ENCODE data around the gene SUMO2. TPM values are rescaled to one million over a fixed set of nuclear protein-coding genes. Genes with fewer than 3 reads are reported as not detected.
"Not testable (repeated sequence)": the region's sequence is repeated elsewhere in the genome, so short reads cannot be mapped to it uniquely, and the experiment has no call there.

The SUMO2 gene
- polyA plus RNA-seq: 100 to 1,000 TPM in 1 of 3 donors, 10 to 100 TPM in 2; 31.2 to 122 (median 53.5) TPM

GRCh38 chr17:75182569-75183436 is at the start of gene SUMO2:
Gene SUMO2 (minus strand): TSS chr17:75182959. CDS start chr17:75182834, 125 bp downstream.
- WGBS, 3 donors: 1% methylated on average over 62 to 91 of the region's 92 CpGs
- peak within 1 kb of the TSS; percentile 99 for H3K27ac ChIP-seq (ENCODE audit: low read depth, low read length)

- 92 to 94% (median 93%) methylated on average over 18 of the region's 18 CpGs for WGBS, 3 donors
These were observed 49.1 kb upstream of the SUMO2 start for GRCh38 chr17:75231741-75232464.

GRCh38 chr17:75231071-75231470 is 48.3 kb upstream of the SUMO2 start:
- no peak overlapping the region for H3K27ac ChIP-seq (ENCODE audit: low read depth, low read length)
- WGBS, 3 donors: 89 to 95% (median 92%) methylated on average over 8 of the region's 8 CpGs

More at GRCh38 chr17:75231741-75232464, 49.1 kb upstream of the SUMO2 start:
- no peak overlapping the region for H3K27ac ChIP-seq (ENCODE audit: low read depth, low read length)

GRCh38 chr17:75228847-75229246 is 46.1 kb upstream of the SUMO2 start:
- WGBS, 3 donors: 45 to 83% (median 49%) methylated on average over 4 of the region's 4 CpGs
- H3K27ac ChIP-seq (ENCODE audit: low read depth, low read length): no peak overlapping the region

GRCh38 chr17:75228305-75228704 is 45.5 kb upstream of the SUMO2 start:
- 30 to 62% (median 36%) methylated on average over 2 of the region's 2 CpGs for WGBS, 3 donors
- H3K27ac ChIP-seq (ENCODE audit: low read depth, low read length): no peak overlapping the region

GRCh38 chr17:75227729-75228128 is 45.0 kb upstream of the SUMO2 start:
- 78 to 85% (median 84%) methylated on average over 5 of the region's 5 CpGs for WGBS, 3 donors
- H3K27ac ChIP-seq (ENCODE audit: low read depth, low read length): no peak overlapping the region

- 70 to 79% (median 76%) methylated on average over 14 of the region's 14 CpGs for WGBS, 3 donors
- no peak overlapping the region for H3K27ac ChIP-seq (ENCODE audit: low read depth, low read length)
These were observed 42.3 kb upstream of the SUMO2 start for GRCh38 chr17:75225016-75225415.

GRCh38 chr17:75219815-75220214 is 37.1 kb upstream of the SUMO2 start:
- no peak overlapping the region for H3K27ac ChIP-seq (ENCODE audit: low read depth, low read length)
- 96 to 100% (median 96%) methylated on average over 3 of the region's 3 CpGs for WGBS, 3 donors

GRCh38 chr17:75218131-75218530 is 35.4 kb upstream of the SUMO2 start:
- 92 to 96% (median 94%) methylated on average over 6 of the region's 6 CpGs for WGBS, 3 donors

GRCh38 chr17:75209061-75209460 is 26.3 kb upstream of the SUMO2 start:
- 75 to 86% (median 85%) methylated on average over 3 of the region's 3 CpGs for WGBS, 3 donors
- H3K27ac ChIP-seq (ENCODE audit: low read depth, low read length): no peak overlapping the region

More at GRCh38 chr17:75218131-75218530, 35.4 kb upstream of the SUMO2 start:
- no peak overlapping the region for H3K27ac ChIP-seq (ENCODE audit: low read depth, low read length)

GRCh38 chr17:75208161-75208560 is 25.4 kb upstream of the SUMO2 start:
- WGBS, 3 donors: 92% methylated on average over 9 of the region's 9 CpGs
- no peak overlapping the region for H3K27ac ChIP-seq (ENCODE audit: low read depth, low read length)

- 79 to 86% (median 82%) methylated on average over 12 of the region's 12 CpGs for WGBS, 3 donors
- no peak overlapping the region for H3K27ac ChIP-seq (ENCODE audit: low read depth, low read length)
These were observed 25.0 kb upstream of the SUMO2 start for GRCh38 chr17:75207760-75208159.

- H3K27ac ChIP-seq (ENCODE audit: low read depth, low read length): not testable (repeated sequence)
- 83 to 87% (median 85%) methylated on average over 8 of the region's 8 CpGs for WGBS, 3 donors
These were observed 24.3 kb upstream of the SUMO2 start for GRCh38 chr17:75207050-75207407.

GRCh38 chr17:75205793-75206163 is 23.0 kb upstream of the SUMO2 start:
- WGBS, 3 donors: 0 to 1% (median 0%) methylated on average over 21 to 22 of the region's 22 CpGs
- H3K27ac ChIP-seq (ENCODE audit: low read depth, low read length): peak overlapping the region; percentile 62

GRCh38 chr17:75205037-75205792 is 22.5 kb upstream of the SUMO2 start, which contains the start of gene NUP85:
Gene NUP85 (plus strand): TSS chr17:75205679. CDS start chr17:75205762, 83 bp downstream.
- peak within 1 kb of the TSS; percentile 73 for H3K27ac ChIP-seq (ENCODE audit: low read depth, low read length)
- WGBS, 3 donors: 0% methylated on average over 48 to 57 of the region's 57 CpGs

GRCh38 chr17:75199886-75200618 is 17.3 kb upstream of the SUMO2 start:
- H3K27ac ChIP-seq (ENCODE audit: low read depth, low read length): no peak overlapping the region
- WGBS, 3 donors: 92 to 96% (median 94%) methylated on average over 6 of the region's 6 CpGs

- WGBS, 3 donors: 63 to 92% (median 84%) methylated on average over 4 of the region's 5 CpGs
These were observed 12.1 kb upstream of the SUMO2 start for GRCh38 chr17:75194879-75195278.

GRCh38 chr17:75191584-75191983 is 8.8 kb upstream of the SUMO2 start:
- WGBS, 3 donors: 57 to 81% (median 66%) methylated on average over 4 of the region's 4 CpGs
- H3K27ac ChIP-seq (ENCODE audit: low read depth, low read length): no peak overlapping the region

More at GRCh38 chr17:75194879-75195278, 12.1 kb upstream of the SUMO2 start:
- H3K27ac ChIP-seq (ENCODE audit: low read depth, low read length): no peak overlapping the region

Data from adipose tissue (tissue), 3 donors.